NCI-H1105 (cell line): ENCODE measurements around the gene PRKN.
"Not testable (repeated sequence)": the region's sequence is repeated elsewhere in the genome, so short reads cannot be mapped to it uniquely, and the experiment has no call there.

Experiments
- DNase-seq: peaks from one replicate; lab custom pipeline; 2025; lab: John Stamatoyannopoulos, UW

Gene PRKN

GRCh38 chr6:162710936-162711335 lies 16.6 kb downstream of the PRKN start:
- DNase-seq = no peak

DNA sequence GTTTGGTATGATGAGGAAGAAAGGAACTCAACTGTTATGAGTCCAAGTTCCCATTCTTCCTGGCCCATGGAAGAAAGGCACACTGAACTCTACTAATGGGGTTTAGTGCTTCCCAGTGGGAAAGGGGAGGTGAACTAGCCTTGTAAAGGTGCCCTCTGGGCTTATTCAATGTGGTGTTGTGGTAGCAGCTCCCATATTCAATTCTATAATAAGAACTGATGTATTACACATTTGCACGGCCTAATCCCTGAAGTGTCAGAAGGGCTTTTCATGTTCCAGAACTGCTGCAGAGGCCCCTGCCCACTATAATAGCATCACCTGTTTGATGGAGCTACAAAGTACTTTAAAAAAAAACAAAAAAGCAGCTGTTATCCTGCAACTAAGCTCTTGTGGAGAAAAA lies 17.1 kb downstream of the PRKN start:
- no peak for DNase-seq

- DNase-seq = no peak
These were observed 18.1 kb downstream of the PRKN start for GRCh38 chr6:162709431-162709830.

DNA sequence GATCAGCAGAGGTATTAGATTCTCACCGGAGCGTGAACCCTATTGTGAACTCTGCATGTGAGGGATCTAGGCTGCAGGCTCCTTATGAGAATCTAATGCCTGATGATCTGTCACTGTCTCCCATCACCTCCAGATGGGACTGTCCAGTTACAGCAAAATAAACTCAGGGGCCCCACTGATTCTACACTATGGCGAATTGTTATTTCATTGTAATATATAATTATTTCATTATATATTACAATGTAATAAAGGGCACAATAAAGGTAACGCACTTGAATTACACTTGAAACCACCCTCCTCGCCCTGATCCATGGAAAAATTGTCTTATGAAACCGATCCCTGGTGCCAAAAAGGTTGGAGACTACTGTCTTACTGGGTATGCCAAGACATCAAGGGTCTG lies 18.6 kb downstream of the PRKN start:
- no peak for DNase-seq

- DNase-seq = no peak
These were observed 21.3 kb downstream of the PRKN start for GRCh38 chr6:162706232-162706631.

DNA sequence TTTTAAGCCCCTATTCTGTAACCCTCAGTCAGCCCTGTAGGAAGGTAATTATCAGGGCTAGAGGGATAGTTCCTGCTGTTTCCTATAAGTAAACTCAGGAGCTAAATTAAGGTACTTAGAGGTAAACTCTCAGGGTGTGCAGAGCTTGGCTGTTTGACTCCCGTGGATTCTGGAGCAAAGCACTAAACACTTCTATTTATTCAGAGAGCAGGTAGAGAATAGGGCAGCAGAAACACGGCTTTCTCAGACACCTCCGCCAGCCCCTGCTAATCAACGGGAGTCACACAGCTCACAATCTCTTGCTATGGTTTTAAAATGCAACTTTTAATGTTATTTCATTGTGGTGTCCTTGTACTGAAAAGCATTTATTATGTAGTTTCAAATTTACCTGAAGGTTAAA lies 21.8 kb downstream of the PRKN start:
- DNase-seq = no peak

GRCh38 chr6:162704001-162704400 lies 23.6 kb downstream of the PRKN start:
- no peak for DNase-seq

DNA sequence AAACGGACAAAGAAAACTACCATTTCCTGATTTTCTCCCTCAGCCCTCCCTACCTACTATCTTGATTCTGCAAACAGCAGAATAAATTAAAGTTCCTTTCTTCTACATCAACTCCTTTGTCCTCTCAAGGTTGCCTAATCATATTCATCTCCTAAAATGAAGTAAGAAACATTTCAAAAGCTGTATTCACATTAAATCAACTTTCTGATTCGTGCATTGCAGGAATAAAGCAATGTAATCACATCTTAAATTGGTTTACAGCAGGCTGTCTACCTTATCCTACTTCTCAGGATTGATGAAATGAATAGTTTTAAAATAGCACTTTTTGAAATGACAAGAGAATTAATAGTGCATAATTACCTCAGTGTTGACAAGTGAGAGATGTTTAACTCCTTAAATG lies 25.1 kb downstream of the PRKN start:
- no peak for DNase-seq

DNA sequence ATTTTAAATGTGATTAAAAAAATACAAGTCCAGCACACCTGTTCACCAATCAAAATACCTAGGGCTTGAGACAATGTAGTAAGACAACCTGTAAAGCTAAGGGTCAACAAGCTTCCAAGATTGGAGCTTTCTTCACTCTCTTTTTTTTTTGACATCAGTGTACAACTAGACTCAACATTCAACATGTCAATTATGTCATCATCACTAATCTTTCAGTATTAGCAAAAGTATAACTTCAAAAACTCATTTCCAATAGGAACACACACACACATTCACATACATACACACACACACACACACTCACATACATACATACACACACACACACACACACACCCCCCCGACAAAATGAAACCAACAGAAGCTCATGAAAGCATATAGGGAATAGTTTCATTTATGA lies 26.0 kb downstream of the PRKN start:
- DNase-seq = no peak

GRCh38 chr6:162700966-162701365 lies 26.6 kb downstream of the PRKN start:
- DNase-seq = no peak

GRCh38 chr6:162699961-162700360 lies 27.6 kb downstream of the PRKN start:
- DNase-seq = no peak

DNA sequence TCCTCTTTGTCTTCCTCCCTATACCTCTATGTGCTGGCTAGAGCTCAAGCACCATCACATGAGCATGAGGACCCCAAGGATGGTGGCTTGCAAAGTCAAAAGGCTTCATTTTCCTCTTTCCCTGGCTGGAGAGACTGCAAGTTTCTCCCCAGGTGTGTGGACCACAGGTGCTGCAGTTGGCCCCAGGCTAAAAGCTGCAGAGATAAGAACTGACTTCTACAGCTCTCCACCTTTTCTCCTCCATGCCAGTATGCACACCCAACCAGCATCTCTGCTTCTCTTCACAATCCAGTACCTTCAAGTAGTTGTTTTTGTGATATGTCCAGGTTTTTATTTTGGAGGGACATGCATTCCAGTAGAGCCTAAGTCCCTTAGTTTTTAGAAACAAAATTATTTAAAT lies 29.1 kb downstream of the PRKN start:
- DNase-seq = no peak

GRCh38 chr6:162697872-162698403 lies 29.6 kb downstream of the PRKN start:
- no peak for DNase-seq

- DNase-seq = no peak
These were observed 37.4 kb downstream of the PRKN start for GRCh38 chr6:162690158-162690557.

DNA sequence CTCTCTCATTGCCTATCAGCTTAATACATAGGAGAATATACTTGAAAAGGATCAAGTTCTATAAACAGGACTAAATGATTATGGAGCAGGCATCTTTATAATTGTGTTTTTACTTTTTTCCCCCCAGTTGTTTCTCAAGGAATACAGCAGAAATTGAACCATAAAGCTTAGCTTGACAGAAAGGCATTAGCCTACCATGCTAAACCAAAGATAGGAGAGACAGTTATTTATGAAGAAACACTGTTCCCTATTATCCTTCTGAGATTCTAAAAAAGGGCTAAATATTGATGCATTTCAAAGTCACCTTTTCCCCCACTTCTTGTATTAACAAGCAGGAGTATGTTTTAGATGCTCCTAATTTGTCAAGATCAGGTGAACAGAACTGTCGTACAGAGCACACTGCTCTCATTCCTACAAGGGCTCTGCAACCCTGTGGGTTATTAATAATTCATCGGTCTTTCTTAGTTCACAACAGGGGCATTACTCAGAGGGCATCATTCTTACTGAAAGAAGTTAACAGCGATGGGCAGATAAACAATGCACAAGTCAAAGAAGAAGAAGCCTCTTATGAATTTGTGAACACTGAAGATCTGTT lies 38.7 kb downstream of the PRKN start:
- no peak for DNase-seq

GRCh38 chr6:162685586-162685985 lies 42.0 kb downstream of the PRKN start:
- DNase-seq = no peak

- DNase-seq = no peak
These were observed 42.6 kb downstream of the PRKN start for GRCh38 chr6:162684961-162685360.

DNA sequence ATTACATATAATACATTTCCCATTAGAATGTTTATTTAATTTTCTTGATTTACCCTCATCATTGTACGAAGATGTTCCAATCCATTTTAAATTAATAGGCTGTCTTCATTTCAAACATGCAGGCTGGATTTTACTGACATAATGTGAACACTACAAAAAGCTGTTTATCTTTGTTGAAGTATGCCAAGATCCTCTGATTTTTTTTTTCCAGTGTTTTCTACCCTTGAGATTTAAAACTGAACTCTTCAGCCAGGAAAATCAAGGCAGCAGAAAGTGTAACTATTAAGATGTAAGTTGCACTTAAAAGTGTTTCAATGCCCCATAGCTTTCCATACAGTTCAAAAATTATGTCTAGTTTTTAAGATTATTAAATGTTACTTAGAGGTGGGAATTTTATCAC lies 43.5 kb downstream of the PRKN start:
- no peak for DNase-seq

GRCh38 chr6:162683135-162683534 lies 44.4 kb downstream of the PRKN start:
- no peak for DNase-seq

GRCh38 chr6:162681447-162681846 lies 46.1 kb downstream of the PRKN start:
- no peak for DNase-seq

DNA sequence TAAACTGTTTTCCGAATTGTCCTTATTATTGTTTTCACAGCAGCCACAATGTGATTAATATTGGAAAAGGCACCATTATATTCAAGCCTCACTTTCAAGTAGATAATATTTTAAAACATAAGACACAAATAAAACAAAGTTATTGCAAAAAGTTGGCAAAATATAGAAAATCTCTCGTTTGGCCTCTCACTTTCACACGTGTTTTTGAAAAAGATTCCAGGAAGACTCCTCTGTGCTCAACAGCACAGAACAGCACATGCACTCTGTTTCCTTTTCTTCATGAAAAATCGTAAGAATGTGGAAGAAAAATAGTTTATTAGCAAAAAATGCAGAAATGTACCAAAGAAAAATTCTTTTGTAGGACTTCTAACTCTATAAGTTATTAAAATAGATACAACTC lies 46.7 kb downstream of the PRKN start:
- no peak for DNase-seq

DNA sequence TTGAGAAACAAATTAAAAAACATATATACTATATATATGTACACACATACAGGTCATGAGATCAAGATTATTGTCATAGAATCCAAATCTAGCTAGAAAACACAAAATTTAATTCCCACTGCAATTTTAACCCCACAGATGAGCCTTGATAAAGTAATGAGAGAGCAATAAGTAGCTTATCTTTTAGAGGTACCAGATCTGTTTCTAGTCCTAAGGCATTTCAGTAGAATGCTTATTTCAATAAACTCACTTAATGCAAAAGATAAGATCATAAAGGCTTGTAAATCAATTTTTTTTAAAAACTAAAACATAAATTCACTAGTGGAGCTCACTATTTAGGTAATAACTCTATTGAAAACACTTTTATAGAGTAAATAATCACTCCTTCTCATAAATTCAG lies 47.2 kb downstream of the PRKN start:
- DNase-seq = no peak

- DNase-seq = no peak
These were observed 47.9 kb downstream of the PRKN start for GRCh38 chr6:162679681-162680080.

DNA sequence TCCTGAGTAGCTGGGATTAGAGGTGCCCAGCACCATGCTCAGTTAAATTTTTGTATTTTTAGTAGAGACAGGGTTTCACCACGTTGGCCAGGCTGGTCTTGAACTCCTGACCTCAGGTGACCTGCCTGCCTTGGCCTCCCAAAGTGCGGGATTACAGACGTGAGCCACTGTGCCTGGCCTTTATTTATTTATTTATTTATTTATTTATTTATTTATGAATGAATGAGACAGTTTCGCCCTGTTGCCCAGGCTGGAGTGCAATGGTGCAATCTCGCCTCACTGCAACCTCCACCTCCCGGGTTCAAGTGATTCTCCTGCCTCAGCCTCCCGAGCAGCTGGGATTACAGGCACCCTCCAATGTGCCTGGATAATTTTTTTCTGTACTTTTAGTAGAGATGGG lies 48.7 kb downstream of the PRKN start:
- not testable (repeated sequence) for DNase-seq

GRCh38 chr6:162675503-162675902 lies 52.1 kb downstream of the PRKN start:
- no peak for DNase-seq
